SH-SY5Y (cell line): Measurements from ENCODE around the gene SHH.

Experiments
- GATA2 ChIP-seq: IDR thresholded peaks from 2 replicates; pipeline ENCODE4 v1.6.1; 2011; ENCODE audit warnings: mild to moderate bottlenecking, low read depth, low read length
- GATA3 ChIP-seq: IDR thresholded peaks from 2 replicates; pipeline ENCODE4 v1.6.1; 2011; ENCODE audit warnings: low read depth, mild to moderate bottlenecking, low read length, moderate library complexity

DNA sequence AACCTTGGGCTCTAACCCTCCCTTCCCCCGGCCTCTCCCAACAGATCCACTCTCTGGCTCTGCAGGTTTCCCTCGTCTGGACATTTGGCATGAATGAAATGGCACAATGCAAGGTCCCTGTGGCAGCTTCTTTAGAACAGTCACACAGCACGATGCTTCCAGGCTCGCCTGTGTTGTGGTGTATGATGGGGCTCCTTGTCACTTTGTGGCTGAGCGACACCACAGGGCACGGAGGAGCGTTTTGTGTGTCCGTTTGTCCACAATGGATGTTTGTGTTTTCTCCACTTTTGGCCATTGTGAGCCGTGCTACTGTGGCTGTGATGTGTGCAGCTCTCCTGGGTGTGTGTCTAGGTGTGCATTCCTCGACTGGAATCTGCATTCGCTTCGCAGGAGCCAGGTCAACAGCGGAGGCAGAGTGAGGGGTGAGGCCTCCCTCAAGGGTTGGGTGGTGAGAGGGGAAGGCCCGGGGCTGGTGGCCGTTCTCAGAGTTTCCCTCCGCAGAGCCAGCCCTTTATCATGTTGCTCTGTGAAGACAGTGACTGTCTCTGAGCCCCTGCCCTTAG lies 22.3 kb upstream of the SHH start:
- TF ChIP-seq GATA2, result no peak
- no peak for TF ChIP-seq GATA3
